T follicular helper cell (primary cell): ENCODE results near the gene COL9A2.
A peak's percentile ranks its signal among the peaks of the same experiment; 100 is the strongest.

Experiments
- DNase-seq: peaks from one replicate; pipeline ENCODE4 v3.0.0-alpha.2; 2020; ENCODE audit warnings: low read depth

Gene COL9A2

DNA sequence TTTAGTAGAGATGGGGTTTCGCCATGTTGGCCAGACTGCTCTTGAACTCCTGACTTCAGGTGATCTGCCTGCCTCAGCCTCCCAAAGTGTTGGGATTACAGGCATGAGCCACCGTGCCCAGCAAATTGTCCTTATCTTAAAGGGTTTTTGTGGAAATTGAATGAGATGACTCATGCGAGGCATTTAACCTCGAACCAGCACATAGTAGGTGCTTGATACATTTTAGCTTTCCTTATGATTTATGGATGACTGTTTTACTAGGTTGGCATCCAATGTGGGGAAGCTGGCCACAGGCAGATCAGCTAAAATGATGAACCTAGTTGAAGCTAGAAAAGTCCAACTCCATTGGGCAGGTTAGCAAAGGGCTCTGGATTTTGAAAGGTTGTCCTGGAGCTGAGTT lies 1.4 kb upstream of the COL9A2 start:
- DNase-seq, result no peak

DNA sequence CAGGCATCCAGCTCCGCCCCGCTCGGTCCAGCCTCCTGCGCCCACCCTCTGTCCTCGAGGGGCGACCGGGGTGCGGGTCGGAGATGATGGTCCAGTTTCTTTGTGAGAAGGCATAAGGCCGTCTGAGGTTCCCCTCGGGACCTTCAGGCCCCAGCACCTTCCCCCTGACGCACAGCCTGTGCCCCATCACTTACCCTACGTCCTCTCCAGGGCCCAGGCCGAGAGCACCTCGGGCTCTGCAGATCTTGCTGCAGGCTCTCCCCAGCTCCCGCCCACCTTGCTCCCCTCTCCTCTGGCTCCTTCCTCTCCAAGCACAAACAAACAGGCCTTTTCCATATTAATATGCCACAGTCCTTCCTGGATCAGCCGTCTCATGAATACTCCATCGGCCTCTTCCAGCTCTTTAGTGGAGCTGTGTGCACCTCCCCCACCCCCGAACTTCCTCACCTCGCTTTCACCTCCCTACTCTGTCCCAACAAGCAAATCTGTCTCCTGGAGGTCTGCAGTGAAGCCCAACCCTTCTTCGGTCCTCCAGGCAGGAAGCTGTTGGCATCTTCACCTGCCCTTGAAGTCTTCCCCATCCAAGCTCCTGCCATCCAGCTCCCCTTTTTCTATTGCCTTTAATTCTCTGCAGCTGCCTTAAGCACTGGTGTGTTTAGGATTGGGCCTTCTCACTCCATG lies 448 bp upstream of the COL9A2 start:
- DNase-seq, result no peak

GRCh38 chr1:40315795-40316594 lies 1.1 kb downstream of the COL9A2 start:
- peak; percentile 9 for DNase-seq

DNA sequence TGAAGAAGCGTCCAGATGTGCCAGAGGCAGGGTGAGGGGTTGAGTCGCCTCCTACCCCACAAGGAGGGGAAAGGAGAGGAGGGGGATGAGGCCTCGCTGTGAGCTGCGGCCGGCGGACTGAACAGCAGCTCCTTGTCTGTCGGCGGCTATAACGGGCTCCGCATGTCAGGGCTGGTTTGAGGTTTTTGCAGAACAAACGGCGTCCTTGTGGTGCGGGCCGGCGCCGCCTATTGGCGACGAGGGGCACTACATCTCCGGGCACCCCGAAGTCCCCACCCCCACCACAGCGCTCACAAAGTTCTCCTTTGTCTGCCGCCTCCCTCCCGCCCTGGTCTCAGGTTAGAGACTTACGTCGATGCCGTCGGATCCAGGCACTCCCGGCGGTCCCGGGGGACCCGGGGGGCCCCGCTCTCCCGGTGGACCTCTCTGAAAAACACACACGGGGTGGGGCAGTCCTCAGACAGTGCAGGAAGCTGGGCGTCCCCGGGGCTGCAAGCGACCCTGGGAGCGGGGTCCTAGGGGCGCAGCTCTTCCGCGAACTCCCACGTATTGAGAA lies 1.8 kb downstream of the COL9A2 start:
- DNase-seq, result peak; percentile 74

DNA sequence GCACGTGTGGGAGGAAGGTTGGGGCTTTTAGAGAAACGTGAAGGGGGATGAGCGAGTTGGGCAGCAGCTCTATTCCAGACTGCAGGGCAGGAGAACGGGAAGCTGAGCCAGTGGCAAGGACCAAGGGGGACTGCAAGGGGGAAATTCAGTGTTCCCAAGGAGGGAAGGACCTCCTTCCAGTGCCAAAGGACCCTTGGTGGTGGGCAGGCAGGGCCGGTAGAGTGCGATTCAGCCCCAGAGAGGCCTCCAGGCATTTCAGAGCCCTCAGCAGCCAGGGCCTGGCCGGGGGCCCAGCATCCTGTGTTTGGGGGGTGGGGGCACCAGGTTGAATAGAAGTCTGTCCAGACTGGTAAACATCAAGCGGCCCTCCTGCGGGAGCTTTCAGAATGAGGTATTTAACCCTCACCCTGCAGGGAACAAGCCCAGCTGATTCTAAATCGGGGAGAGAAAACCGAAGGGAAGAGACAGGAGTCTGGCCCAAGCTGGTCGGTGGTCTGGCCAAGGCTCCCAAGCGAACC lies 2.3 kb downstream of the COL9A2 start:
- DNase-seq, result no peak

DNA sequence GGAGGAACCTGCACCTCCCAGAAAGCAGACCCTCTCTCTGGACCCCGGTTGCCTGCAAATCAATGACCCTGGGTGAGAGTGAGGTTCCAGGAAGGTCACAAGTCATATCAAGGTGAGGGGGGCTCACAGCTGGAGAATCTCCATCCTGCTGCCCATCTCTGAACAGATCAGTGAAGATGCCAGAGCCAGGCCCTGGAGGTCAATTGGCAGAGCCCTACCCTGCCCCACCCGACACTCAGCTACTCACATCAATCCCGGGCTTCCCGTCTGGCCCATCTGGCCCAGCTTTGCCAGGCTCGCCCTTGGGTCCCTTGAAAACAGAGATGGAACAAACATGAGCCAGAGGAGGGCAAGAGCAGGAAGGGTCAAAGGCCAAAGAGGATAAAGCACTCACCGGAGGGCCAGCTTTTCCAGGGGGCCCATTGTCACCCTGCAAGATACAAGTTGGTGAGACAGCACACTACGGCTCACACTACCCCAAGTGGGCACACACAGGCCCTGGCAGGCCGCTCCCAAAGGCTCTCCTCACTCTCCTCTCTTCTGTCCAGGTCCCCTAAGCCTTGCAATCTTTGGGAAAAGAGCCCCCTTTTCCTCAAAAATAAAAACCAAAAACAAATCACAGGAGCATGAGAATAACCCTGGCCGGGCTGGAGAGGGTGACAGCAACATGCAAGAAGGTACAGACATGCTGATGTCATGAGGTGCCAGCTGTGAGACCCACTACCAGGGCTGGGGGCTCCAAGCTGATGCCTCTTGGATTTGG lies 2.9 kb downstream of the COL9A2 start:
- no peak for DNase-seq

- no peak for DNase-seq
These were observed 3.6 kb downstream of the COL9A2 start for GRCh38 chr1:40313329-40313957.

GRCh38 chr1:40312238-40313205 lies 4.6 kb downstream of the COL9A2 start:
- no peak for DNase-seq

DNA sequence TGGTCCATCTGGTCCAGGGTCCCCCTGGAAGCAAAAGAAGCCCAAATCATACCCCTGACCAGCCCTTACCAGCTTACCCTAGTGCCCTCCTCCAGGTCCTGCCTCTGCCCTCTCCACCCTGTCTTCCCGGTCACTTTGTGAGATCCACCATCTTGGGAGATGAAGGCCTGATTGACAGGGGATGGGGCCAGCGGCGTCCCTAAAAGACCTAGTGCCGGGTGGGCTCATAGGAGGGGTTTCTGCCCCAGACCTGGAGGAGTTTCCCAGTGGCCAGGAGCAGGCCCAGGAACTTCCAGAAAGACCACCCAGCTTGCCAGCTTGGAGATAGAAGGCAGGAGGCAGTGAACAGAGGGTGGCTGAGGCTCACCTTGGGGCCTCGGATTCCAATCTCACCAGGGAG lies 5.4 kb downstream of the COL9A2 start:
- DNase-seq, result no peak

DNA sequence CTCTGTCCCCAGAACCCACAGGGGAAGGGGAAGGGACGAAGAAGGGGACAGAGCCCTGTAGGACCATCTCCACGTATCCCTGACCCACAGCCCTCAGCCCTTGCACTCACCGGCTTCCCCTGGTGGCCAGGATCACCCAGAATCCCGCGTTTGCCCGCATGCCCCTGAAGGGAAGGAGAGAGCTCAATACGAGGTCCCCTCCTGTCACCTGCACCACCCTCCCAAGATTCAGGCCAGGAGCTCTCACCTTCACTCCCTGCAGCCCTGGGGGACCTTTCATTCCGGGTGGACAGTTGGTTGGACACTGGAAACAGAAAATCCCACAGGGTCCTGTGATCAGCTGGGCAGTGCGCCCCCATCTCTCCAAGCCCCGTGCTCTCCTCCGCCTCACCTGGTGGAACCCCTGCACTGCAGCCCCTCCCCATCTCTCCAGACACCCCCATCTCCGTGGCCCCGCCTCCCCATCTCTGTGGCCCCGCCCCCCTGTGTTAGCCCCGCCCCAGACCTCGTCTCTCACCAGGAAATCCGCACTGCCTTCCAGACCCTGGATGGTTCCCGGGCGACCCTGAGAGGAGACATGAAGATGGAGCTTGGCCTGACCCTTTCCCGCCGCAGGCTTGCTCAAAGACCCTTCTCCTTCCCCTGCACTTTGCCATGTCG lies 6.0 kb downstream of the COL9A2 start:
- no peak for DNase-seq

DNA sequence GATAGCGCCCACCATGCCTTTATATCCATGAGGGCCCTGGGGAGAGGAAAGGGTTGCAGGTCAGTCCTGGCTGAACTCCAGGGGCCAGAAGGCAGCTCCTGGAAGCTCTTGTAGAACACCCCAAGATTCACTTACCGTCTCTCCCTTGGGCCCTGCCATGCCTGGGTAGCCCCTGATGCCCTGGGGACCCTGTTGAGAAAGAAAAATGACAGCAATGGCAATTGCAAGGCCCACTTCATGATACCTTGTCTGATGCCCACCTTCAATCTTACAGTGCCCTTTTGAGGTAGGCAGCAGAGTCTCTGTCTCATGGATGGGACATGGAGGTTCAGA lies 7.0 kb downstream of the COL9A2 start:
- DNase-seq, result no peak

DNA sequence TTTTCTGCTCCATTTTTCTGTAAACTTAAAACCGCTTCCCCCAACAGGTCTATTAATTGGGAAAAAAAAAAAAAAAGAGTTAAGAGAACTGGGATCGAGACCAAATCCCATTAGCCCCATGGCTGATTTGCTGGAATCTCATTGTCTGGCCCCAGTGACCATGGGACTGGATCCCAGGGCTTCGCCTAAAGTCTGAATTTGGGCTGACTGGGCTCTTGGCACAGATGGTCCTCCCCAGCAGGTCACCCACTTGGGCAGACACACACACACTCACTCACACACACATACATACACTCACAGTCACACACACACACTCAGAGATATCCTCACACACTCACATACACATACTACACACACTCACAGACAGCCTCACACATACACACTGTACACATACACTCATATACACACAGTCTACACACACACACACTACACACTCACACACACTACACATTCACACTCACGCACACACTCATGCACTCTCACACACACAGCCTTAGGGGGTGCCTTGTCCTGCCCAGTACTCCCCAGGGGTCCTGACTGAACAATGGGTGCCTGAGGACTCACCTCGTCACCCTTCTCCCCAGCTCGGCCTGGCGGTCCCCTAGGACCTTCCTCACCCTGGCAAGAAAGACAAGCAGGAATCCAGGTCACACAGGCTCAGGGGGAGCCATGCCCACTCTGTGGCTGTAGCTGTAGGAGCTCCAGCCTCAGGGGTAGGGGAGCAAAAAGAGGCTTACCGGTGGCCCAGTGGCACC lies 7.5 kb downstream of the COL9A2 start:
- DNase-seq, result no peak

DNA sequence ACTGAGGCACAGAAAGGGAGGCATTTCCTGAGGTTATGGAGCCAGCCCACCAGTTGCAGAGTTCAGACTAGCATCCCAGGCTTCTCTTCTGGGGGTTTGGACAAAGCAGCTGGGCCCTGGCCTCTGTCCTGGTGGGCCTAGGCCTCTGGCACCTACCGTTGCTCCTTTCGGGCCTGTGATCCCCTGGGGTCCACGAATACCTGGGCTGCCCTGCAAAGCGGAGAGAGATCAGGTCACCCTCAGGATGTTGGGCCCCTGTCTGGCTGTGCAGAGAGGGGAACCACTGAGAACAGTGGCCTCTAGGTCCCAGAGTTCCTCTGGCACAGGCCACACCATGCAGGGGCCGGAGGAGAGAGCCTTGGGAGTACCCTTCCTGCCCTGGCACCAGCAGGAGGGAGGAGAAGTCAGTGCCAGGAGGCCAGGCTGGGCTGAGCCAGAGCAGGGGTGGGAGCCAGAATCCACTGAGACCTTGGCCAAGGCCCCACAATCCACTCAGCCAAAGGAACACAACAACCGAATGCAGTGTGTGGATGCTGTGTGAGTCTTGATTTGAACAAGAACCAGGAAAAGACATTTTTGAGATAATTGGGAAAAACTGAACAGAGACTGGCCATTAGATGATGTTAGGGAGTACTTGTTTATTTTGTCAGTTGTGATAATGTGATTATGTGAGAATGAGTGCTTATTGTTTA lies 8.9 kb downstream of the COL9A2 start:
- no peak for DNase-seq

- no peak for DNase-seq
These were observed 9.9 kb downstream of the COL9A2 start for GRCh38 chr1:40307186-40307585.

- DNase-seq, result no peak
These were observed 10.8 kb downstream of the COL9A2 start for GRCh38 chr1:40306296-40306695.

- no peak for DNase-seq
These were observed 11.2 kb downstream of the COL9A2 start for GRCh38 chr1:40305871-40306270.

DNA sequence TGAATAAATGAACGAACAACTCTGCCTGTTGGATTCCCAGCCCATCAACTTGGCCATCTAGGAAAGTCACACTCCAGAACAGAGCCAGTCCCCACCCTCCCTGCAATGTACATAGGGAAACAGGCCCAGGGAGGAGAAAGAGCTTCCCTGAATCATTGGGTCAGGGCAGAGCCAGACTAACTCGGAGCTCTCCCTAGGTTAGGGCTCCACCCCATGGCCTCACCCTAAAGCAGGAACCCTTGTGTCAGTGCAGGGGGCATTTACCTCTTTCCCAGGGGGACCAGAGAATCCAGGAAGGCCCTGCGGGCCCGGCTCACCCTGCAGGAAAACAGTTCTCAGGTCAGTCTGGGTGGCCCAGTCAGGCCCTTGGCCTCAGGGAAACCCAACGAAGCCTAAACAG lies 11.6 kb downstream of the COL9A2 start:
- no peak for DNase-seq

DNA sequence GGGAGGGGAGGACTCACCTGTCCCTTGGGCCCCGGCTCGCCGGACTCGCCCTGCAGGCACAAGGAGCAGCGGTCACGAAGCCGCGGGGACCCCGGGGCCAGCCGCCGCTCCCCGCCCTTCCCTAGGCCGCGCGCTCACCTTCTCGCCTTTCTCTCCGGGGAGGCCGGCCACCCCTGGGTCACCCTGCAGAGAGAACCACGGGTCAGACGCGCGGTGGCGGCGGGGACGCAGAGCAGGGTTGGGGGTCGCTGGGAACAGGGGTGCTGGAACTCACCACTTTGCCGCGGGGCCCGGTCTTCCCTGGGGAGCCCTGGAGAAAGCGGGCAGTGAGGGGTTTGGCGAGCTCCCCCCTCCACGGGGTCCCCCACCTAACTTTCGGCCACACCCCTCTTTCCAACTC lies 13.3 kb downstream of the COL9A2 start:
- no peak for DNase-seq
